ENCODE measurements around the gene UBE2E3. TPM values are rescaled to one million over a fixed set of nuclear protein-coding genes. Genes with fewer than 3 reads are reported as not detected.

UBE2E3 gene
- total RNA-seq, 4 donors from 2014 or later: 61.2 to 114 (median 82.3) TPM

DNA sequence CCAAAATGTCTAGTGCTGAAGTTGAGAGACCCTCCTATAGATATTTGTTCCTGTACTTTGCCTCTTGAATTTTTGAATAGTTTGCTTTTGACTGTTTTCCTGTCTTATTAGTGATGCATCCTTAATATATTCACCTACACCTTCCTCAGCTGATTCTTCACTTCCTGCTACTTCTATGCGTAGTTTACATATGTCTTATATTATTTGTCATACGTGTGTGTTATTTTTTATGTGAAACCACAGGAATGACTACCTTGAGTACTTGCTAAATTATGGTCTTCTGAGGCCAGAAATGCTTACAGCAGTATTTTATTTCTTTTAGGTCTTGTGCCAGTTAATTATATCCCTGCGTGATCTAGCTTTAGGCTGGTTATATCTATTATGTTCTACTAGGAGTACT is 9.9 kb downstream of the UBE2E3 start:
- TF ChIP-seq, protein P1, sequence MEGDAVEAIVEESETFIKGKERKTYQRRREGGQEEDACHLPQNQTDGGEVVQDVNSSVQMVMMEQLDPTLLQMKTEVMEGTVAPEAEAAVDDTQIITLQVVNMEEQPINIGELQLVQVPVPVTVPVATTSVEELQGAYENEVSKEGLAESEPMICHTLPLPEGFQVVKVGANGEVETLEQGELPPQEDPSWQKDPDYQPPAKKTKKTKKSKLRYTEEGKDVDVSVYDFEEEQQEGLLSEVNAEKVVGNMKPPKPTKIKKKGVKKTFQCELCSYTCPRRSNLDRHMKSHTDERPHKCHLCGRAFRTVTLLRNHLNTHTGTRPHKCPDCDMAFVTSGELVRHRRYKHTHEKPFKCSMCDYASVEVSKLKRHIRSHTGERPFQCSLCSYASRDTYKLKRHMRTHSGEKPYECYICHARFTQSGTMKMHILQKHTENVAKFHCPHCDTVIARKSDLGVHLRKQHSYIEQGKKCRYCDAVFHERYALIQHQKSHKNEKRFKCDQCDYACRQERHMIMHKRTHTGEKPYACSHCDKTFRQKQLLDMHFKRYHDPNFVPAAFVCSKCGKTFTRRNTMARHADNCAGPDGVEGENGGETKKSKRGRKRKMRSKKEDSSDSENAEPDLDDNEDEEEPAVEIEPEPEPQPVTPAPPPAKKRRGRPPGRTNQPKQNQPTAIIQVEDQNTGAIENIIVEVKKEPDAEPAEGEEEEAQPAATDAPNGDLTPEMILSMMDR (IDR thresholded peaks at IDR 0.05; ENCODE audit: low read depth): no peak

DNA sequence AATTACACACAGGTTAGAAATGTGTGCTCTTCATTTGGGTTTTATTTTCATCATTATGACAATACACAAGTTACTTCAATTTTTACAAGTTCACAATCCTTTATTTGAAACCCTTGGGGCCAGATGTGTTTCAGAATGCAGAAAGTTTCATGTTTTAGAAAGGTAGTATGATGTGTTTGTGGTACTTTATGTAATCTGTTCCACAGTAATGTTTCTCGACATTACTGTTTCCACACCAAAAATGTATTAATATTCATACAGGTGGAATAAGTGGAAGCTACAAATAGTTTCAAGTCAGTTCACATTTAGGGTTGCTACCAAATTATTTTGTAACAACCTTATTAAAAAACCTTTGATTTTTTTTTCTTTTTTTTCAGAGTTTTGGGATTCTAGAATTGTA is 10.4 kb downstream of the UBE2E3 start:
- TF ChIP-seq, protein P1 (IDR thresholded peaks at IDR 0.05; ENCODE audit: low read depth): no peak

DNA sequence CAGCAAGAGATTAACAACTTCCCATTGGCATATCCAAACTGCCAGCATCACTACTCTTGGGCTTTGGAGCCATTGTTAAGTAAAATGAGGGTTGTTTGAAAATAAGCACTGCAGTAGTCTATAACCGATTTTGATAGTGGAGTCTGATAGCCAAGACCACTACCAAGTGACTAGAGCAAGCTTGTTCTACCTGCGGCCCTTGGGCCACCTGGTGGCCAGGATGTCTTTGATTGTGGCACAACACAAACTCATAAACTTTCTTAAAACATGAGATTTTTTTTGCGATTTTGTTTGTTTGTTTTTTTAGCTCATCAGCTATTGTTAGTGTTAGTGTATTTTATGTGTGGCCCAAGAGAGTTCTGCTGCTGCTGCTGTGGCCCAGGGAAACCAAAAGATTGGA is 11.0 kb downstream of the UBE2E3 start:
- TF ChIP-seq, protein P1 (IDR thresholded peaks at IDR 0.05; ENCODE audit: low read depth): no peak

DNA sequence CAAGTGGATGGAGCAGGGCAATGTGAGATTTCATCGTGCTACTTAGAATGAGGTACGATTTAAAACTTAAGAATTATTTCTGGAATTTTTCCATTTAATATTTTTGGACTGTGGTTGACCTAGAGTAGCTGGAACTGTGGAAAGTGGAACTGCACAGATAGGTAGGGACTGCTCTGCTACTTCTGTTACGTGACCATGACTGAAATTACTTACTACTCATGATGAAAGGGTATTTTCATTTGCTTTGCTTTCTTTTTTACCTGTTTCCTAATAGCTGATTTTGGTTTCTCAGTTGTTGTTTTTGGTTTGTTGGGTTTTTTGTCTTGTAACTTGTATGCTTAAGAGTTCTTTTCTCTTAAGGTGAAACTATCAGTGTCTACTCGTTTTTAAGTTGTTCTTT is 11.4 kb downstream of the UBE2E3 start:
- TF ChIP-seq, protein P1 (IDR thresholded peaks at IDR 0.05; ENCODE audit: low read depth): no peak

DNA sequence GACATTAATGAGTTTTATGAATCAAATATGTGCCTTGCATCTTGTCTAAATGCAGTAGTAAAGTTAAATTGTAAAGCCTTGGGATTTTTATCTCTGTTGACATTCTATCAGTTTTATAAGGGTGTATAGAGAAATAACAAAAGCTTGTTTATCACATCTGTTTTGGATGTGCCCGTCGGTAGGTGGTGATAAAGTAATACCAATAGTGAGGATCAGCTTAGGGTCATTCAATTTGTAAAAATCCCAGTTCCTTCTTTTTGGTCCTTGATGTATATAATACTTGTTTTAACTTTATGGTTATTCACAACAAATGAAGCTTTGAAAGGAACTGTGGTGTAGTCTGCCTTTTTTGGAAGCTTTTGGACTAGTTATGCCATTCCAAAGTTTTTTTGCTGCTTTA is 12.6 kb downstream of the UBE2E3 start:
- TF ChIP-seq, protein P1 (IDR thresholded peaks at IDR 0.05; ENCODE audit: low read depth): no peak

DNA sequence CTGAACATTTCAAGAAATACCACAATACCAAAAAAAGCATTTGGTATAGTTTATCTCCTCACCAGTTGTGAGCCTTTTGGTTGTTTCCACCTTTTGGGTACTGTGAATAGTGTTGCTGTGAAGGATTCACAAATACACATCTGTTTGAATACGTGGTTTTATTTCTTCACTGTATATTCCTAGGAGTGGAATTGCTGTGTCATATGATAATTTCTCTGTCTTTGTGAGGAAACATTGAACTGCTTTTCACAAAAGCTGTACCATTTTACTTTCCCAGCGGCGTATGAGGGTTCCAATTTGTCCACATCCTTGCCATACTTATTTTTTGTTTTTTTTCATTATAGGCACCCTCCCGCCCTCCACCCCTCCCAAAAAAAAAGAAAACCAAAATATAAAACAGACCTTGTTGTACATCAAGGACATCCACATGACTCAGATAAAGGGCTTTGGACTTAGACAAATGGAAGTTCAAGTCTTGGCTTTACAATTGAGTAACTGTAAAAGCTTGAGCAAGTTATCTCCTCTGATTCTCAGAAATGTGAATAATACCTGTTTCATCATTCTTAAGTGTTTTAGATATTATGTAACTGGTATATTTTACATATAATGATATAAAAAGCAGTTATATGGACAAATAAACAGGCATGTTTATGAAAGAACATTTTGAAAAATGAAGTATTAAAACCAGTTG is 19.0 kb downstream of the UBE2E3 start:
- TF ChIP-seq, protein P1 (IDR thresholded peaks at IDR 0.05; ENCODE audit: low read depth): no peak

DNA sequence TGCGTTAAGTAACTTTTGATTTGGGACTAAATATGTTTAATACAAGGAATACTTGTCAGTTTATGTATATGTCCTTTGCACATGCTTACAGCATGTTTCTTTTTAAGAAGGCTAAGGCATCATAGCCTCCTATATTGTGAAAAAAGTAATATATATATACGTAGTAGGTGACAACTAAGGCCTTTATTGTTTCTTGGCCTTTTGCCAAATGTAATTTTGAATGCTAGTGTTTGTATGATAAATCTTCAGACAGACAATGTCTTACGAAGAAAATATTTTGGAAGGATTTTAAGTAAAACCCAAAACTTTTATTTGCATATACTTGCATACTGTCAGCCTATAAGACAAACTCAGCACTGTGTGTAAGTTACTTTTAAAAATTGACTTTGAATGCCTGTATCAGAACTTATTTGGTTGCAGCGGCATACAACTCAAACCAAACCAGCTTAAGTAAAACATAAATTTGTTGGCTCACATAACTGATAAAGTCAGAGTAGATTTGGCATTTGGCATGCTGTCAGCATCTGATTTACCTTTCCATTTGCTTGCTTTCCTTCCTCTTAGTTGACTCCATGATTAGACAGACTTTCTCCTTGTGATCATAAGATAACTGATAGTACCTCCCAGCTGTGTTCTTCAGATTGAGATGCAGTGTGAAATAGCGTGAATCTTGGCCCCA is 24.4 kb downstream of the UBE2E3 start:
- TF ChIP-seq, protein P1 (IDR thresholded peaks at IDR 0.05; ENCODE audit: low read depth): no peak

Data from subcutaneous adipose tissue (tissue), 4 donors.